Activated naive CD4-positive, alpha-beta T cell treated with Interleukin-2 at 50 U/mL for 16 hours (primary cell): ENCODE measurements around the gene ZP2.
"Not testable (repeated sequence)": the region's sequence is repeated elsewhere in the genome, so short reads cannot be mapped to it uniquely, and the experiment has no call there.

ENCODE experiments used
- DNase-seq: peaks from one replicate; pipeline ENCODE4 v3.0.0-alpha.2; 2020

The ZP2 gene

GRCh38 chr16:21214086-21214485, 2.7 kb upstream of the ZP2 start:
- no peak for DNase-seq

DNA sequence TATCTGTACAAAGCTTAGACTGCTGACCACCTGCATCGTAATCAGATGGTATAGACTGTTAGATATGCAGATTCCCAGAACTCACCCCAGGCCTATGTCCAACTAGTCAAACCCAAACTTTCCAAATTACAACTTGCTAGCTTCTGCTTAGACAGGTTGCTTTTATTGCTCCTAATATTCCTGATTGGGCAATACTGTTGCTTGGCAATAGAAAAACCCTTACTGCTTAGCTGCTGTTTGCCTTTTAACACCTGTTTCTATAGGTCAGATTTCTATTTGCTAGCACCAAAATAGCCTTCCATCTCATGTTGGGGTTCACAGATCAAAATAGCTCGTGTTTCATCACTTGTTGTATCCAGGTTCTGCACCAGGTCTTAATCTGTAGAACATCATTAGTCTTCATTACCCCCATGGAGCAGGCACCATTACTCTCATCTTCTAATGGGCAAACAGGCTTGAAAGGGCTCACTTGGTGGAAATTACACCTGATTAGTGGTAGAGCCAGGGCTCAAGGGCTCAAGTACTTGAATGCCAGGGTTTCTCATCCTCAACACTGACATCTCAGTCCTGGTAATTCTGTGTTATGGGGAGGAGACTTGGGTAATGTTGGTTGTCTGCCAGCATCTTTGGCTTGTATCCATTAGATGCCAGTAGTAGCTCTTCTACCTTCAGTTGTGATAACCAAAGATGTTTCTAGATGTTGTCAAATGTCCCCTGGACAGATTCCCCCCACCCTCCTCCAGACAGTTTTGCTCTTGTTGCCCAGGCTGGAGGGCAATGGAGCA, 2.7 kb downstream of the ZP2 start:
- no peak for DNase-seq

- no peak for DNase-seq
Observed at GRCh38 chr16:21206550-21206949, 4.8 kb downstream of the ZP2 start.

GRCh38 chr16:21205303-21205702, 6.1 kb downstream of the ZP2 start:
- no peak for DNase-seq

- no peak for DNase-seq
Observed at GRCh38 chr16:21203155-21203797, 8.1 kb downstream of the ZP2 start.

- no peak for DNase-seq
Observed at GRCh38 chr16:21199607-21200218, 11.7 kb downstream of the ZP2 start.

- no peak for DNase-seq
Observed at GRCh38 chr16:21197621-21198020, 13.8 kb downstream of the ZP2 start.

- no peak for DNase-seq
Observed at GRCh38 chr16:21197112-21197511, 14.3 kb downstream of the ZP2 start.

DNA sequence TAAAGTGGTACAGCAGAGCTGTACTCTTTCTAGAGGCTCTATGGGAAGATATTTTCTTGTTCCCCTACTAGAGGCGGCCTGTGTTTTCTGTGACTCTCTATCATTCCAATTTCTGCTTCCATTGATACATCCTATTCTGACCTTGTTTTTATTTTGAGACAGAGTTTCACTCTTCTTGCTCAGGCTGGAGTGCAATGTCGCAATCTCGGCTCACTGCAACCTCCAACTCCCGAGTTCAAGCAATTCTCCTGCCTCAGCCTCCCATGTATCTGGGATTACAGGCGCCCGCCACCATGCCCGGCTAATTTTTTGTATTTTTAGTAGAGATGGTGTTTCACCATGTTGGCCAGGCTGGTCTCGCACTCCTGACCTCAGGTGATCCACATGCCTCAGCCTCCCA, 16.0 kb downstream of the ZP2 start:
- DNase-seq = not testable (repeated sequence)

- DNase-seq = no peak
Observed at GRCh38 chr16:21194771-21195301, 16.5 kb downstream of the ZP2 start.

DNA sequence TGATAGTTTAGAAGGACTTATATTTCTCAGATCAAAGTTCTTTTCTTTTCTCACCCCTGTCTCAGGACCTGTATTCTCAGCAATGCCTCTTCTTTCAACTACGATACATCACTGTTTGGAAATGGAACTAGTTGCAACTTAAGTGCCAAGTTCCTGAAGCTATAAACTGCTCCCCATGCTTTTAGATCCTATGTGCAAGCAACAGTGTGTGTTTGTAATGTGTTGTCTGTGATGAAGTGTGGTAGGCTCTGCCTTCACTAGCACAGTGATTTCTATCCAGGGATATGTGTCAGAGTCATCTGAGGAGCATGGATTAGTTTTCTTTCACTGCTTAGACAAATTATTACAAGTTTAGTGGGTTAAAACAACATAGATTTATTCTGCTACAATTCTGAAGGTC, 18.4 kb downstream of the ZP2 start:
- no peak for DNase-seq

GRCh38 chr16:21190599-21190998, 20.8 kb downstream of the ZP2 start:
- DNase-seq = no peak

GRCh38 chr16:21190013-21190412, 21.4 kb downstream of the ZP2 start:
- no peak for DNase-seq

- no peak for DNase-seq
Observed at GRCh38 chr16:21189311-21189710, 22.1 kb downstream of the ZP2 start.

- no peak for DNase-seq
Observed at GRCh38 chr16:21186326-21186691, 25.1 kb downstream of the ZP2 start.

- DNase-seq = no peak
Observed at GRCh38 chr16:21185659-21186325, 25.6 kb downstream of the ZP2 start.

GRCh38 chr16:21184834-21185233, 26.5 kb downstream of the ZP2 start:
- DNase-seq = peak; percentile 30

- DNase-seq = no peak
Observed at GRCh38 chr16:21183995-21184394, 27.4 kb downstream of the ZP2 start.

GRCh38 chr16:21179983-21180365, 31.4 kb downstream of the ZP2 start:
- no peak for DNase-seq

GRCh38 chr16:21179126-21179982, 32.0 kb downstream of the ZP2 start:
- DNase-seq = no peak

- DNase-seq = no peak
Observed at GRCh38 chr16:21175397-21175796, 36.0 kb downstream of the ZP2 start.

DNA sequence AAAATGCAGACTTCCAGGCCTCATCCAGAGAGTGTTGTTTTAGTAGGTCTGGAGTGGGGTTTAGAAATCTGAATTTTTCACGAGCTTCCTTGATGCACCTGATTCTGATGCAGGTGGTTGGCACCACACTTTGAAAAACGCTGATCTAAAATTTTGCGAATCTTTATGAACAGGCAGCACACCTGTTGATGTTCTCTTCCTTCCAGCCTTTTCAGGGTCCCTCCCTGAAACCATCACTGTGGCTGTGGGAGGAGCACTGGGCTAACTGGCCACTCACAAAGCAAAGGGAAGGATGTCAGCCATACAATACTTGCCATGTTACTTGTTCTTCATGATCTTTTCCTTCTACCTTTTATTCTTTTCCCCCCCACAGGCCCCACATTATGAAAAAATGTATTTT, 38.7 kb downstream of the ZP2 start:
- no peak for DNase-seq

DNA sequence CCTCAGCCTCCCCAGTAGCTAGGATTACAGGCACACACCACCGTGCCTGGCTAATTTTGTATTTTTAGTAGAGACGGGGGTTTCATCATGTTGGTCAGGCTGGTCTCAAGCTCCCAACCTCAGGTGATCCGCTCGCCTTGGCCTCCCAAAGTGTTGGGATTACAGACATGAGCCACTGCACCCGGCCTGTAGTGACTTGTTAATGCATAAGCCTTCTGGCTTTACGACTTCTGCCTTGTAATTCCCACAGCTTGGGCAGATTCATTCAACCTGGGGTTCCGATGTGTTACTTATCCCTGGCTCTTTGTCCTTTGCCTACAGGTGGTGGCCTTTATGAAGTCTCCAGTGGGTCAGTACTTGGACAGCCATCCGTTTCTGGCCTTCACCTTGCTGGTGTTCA, 41.3 kb downstream of the ZP2 start:
- DNase-seq = not testable (repeated sequence)
